Prostate gland (tissue), 2 donors: ENCODE results near the gene RING1. TPM values are rescaled to one million over a fixed set of nuclear protein-coding genes. Genes with fewer than 3 reads are reported as not detected.

Experiments
- DNase-seq: peaks from one replicate; pipeline ENCODE4 v3.0.0-alpha.2; 2019; ENCODE audit warnings: low spot score
- H3K27ac ChIP-seq, 2 donors: fragments of 200-600 bp; sonication (generic); 2 replicates each; pipeline ENCODE4 v1.5.1; 2017 to 2019
- H3K27me3 ChIP-seq: fragments of 200-600 bp; sonication (generic); replicated peaks from 2 replicates; pipeline ENCODE4 v1.5.1; 2019; ENCODE audit not compliant: insufficient read depth
- H3K36me3 ChIP-seq, 2 donors: fragments of 200-600 bp; sonication (generic); 1 replicate in 1 of 2; 2 replicates in 1 of 2; pipeline versions ENCODE4 v1.5.1 to v1.8.1; 2017 to 2019
- H3K4me1 ChIP-seq: fragments of 200-600 bp; sonication (generic); replicated peaks from 2 replicates; pipeline ENCODE4 v1.5.1; 2019
- H3K4me3 ChIP-seq, 2 donors: fragments of 200-600 bp; sonication (generic); 2 replicates each; pipeline ENCODE4 v1.5.1; 2017 to 2019
- H3K9me3 ChIP-seq: fragments of 200-600 bp; sonication (generic); 2 replicates; pipeline ENCODE4 v1.5.1; 2017
- CTCF ChIP-seq, 4 experiments: fragments of 200-600 bp in 2 of 4; fragments of 450-650 bp in 2 of 4; sonication (generic) in 2 of 4; IDR thresholded peaks; 1 replicate in 3 of 4; 2 replicates in 1 of 4; pipeline ENCODE4 v1.5.1; 2016 to 2019; ENCODE audit warnings: antibody characterized with exemption in 4 of 4, mild to moderate bottlenecking in 2 of 4, moderate library complexity in 2 of 4
- POLR2A ChIP-seq: fragments of 450-650 bp; IDR thresholded peaks from one replicate; pipeline ENCODE4 v1.6.1; 2016; ENCODE audit warnings: antibody characterized with exemption, mild to moderate bottlenecking
- POLR2AphosphoS5 ChIP-seq: sonication (generic); formaldehyde crosslinking; IDR thresholded peaks from one replicate; pipeline ENCODE4 v1.6.1; 2017; ENCODE audit warnings: antibody characterized with exemption
- WGBS: methylation state at CpG from one replicate; pipeline ENCODE4 v1.1.5; 2018; 5-methylcytosine and 5-hydroxymethylcytosine counted together
- intact Hi-C: fragments of 100-400 bp; cut with DNase I; formaldehyde crosslinking; loops from one replicate; pipeline ENCODE4 v1.14.2; 2022
- total RNA-seq, 2 donors: library from RNA; depleted of rRNA; stranded (reverse); fragments of >200 nt; gene quantifications; one replicate each; pipeline ENCODE4 v1.1.0, GENCODE V29; 2016

Gene RING1
- total RNA-seq, 2 donors from 2014 or later = 23.9 to 30.8 TPM

- Histone ChIP-seq H3K4me1 (no peaks in the 10 kb centered on the region), H3K27ac (no peak overlapping the region), H3K27me3 (no peaks in the 10 kb centered on the region), H3K4me3 (no peak overlapping the region), H3K9me3 (no peaks in the 10 kb centered on the region), H3K36me3 (no peaks in the 10 kb centered on the region)
- TF ChIP-seq POLR2A = no peak
- TF ChIP-seq POLR2AphosphoS5 = no peak
- no peak for TF ChIP-seq CTCF (IDR thresholded peaks at IDR 0.05)
- 87% methylated on average over 10 of the region's 10 CpGs for WGBS
- DNase-seq = no peak
- intact Hi-C loops = loop anchor here (5.0 kb wide), 1 partner anchor 34 kb away; no protein-coding TSS in a partner anchor
Measured at GRCh38 chr6:33163540-33163939, 44.8 kb upstream of the RING1 start.

DNA sequence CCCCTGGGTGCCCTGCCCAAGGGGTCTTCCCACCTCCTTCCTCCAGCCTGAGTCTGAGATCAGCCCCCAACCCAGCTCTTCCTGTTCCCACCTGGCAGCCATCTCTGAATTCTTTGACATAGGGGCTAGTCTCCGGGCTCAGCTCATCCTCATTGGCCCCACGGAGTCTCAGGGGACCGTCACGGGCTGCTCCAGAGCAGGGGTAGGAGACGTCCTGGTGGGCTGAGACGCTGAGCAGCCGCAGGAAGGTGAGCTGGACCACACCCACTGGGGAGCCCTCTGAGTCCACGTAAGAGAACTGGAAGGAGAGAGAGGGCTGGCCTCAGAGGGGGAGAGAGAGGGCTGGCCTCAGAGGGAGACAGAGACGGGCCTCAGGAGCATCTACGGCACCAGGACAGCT is 44.1 kb upstream of the RING1 start:
- Histone ChIP-seq H3K27ac (no peak overlapping the region), H3K4me1 (no peaks in the 10 kb centered on the region), H3K27me3 (no peaks in the 10 kb centered on the region), H3K9me3 (no peaks in the 10 kb centered on the region), H3K4me3 (no peak overlapping the region), H3K36me3 (no peaks in the 10 kb centered on the region)
- 61% methylated on average over 10 of the region's 10 CpGs for WGBS
- TF ChIP-seq POLR2A (no peak), CTCF (IDR thresholded peaks at IDR 0.05) (no peak), POLR2AphosphoS5 (no peak)
- intact Hi-C loops = loop anchor here (5.0 kb wide), 1 partner anchor 33 kb away; no protein-coding TSS in a partner anchor
- DNase-seq = no peak

- TF ChIP-seq CTCF (IDR thresholded peaks at IDR 0.05) (no peak), POLR2A (no peak), POLR2AphosphoS5 (no peak)
- intact Hi-C loops = loop anchor here (5.0 kb wide), 1 partner anchor 32 kb away; no protein-coding TSS in a partner anchor
- WGBS = 73% methylated on average over 14 of the region's 14 CpGs
Measured at GRCh38 chr6:33164665-33165373, 43.5 kb upstream of the RING1 start.

DNA sequence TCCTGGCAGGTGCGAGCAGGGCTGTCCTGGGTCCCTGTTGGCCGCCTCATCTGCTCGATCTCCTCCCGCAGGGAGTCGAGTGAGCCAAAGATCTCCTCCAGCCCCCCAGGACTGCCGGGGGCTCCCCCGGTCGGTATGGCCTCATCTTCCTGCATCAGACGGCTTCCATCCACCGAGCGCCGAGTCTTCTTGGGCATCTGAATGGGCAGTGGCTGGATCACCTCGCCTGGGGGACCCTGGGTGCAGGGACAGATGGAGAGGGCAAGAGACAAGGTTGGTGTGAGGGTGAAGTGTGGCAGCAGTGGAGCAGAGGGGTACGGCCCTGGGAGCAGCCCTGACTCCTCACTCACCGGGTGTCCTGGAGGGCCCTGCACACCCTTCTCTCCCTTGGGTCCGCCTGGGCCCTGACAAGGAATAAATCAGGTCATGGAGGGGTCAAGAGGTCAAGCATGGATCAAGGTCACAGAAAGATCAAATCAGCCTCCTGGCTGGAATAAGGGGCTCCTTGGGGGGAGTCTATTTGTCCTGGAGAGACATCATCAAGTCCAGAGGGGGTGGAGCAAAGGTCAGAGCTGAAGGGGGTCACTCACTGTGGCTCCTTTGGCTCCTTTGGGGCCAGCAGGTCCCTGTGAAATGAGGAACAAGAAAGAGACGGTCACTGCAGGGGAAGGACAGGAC is 42.6 kb upstream of the RING1 start:
- 88% methylated on average over 17 of the region's 17 CpGs for WGBS
- TF ChIP-seq CTCF (IDR thresholded peaks at IDR 0.05) (no peak), POLR2AphosphoS5 (no peak), POLR2A (no peak)
- intact Hi-C loops = no loop called here
- no peak overlapping the region for H3K27ac ChIP-seq
- H3K36me3 ChIP-seq = no peaks in the 10 kb centered on the region
- H3K9me3 ChIP-seq = no peaks in the 10 kb centered on the region
- DNase-seq = no peak
- H3K4me1 ChIP-seq = no peaks in the 10 kb centered on the region
- no peaks in the 10 kb centered on the region for H3K27me3 ChIP-seq
- no peak overlapping the region for H3K4me3 ChIP-seq

More at GRCh38 chr6:33164665-33165373, 43.5 kb upstream of the RING1 start:
- Histone ChIP-seq H3K27me3 (no peaks in the 10 kb centered on the region), H3K27ac (no peak overlapping the region), H3K4me1 (no peaks in the 10 kb centered on the region), H3K36me3 (no peaks in the 10 kb centered on the region), H3K9me3 (no peaks in the 10 kb centered on the region), H3K4me3 (no peak overlapping the region)
- no peak for DNase-seq
